ENCODE data around the gene CCL4.

GRCh38 chr17:36095992-36096391, 7.6 kb upstream of the CCL4 start:
- TF ChIP-seq CTCF (conservative IDR thresholded peaks at IDR 0.05; ENCODE audit: low read depth in 2 of 2) (no peak), POLR2AphosphoS5 (IDR thresholded peaks at IDR 0.05; ENCODE audit: low read depth) (no peak), EZH2 (IDR thresholded peaks at IDR 0.05; ENCODE audit: low read depth, unreplicated experiment) (no peak), JUNB (IDR thresholded peaks at IDR 0.05; ENCODE audit: unreplicated experiment) (no peak), EZH2phosphoT487 (IDR thresholded peaks at IDR 0.05; ENCODE audit: unreplicated experiment) (no peak), NANOG (IDR thresholded peaks at IDR 0.05; ENCODE audit: borderline replicate concordance) (no peak)
- TF ChIP-seq, protein P1, sequence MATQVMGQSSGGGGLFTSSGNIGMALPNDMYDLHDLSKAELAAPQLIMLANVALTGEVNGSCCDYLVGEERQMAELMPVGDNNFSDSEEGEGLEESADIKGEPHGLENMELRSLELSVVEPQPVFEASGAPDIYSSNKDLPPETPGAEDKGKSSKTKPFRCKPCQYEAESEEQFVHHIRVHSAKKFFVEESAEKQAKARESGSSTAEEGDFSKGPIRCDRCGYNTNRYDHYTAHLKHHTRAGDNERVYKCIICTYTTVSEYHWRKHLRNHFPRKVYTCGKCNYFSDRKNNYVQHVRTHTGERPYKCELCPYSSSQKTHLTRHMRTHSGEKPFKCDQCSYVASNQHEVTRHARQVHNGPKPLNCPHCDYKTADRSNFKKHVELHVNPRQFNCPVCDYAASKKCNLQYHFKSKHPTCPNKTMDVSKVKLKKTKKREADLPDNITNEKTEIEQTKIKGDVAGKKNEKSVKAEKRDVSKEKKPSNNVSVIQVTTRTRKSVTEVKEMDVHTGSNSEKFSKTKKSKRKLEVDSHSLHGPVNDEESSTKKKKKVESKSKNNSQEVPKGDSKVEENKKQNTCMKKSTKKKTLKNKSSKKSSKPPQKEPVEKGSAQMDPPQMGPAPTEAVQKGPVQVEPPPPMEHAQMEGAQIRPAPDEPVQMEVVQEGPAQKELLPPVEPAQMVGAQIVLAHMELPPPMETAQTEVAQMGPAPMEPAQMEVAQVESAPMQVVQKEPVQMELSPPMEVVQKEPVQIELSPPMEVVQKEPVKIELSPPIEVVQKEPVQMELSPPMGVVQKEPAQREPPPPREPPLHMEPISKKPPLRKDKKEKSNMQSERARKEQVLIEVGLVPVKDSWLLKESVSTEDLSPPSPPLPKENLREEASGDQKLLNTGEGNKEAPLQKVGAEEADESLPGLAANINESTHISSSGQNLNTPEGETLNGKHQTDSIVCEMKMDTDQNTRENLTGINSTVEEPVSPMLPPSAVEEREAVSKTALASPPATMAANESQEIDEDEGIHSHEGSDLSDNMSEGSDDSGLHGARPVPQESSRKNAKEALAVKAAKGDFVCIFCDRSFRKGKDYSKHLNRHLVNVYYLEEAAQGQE (IDR thresholded peaks at IDR 0.05; ENCODE audit: unreplicated experiment) = no peak
